ENCODE data around the gene DNMT3B.
A peak's percentile ranks its signal among the peaks of the same experiment; 100 is the strongest.
"Not testable (repeated sequence)": the region's sequence is repeated elsewhere in the genome, so short reads cannot be mapped to it uniquely, and the experiment has no call there.

DNMT3B gene

GRCh38 chr20:32763202-32764004 lies 1.2 kb downstream of the DNMT3B start:
- DNase-seq (ENCODE audit: low spot score) = no peak

GRCh38 chr20:32764005-32764960 lies 2.1 kb downstream of the DNMT3B start:
- DNase-seq (ENCODE audit: low spot score) = no peak

- DNase-seq (ENCODE audit: low spot score) = not testable (repeated sequence)
Measured at GRCh38 chr20:32765230-32765875, 3.2 kb downstream of the DNMT3B start.

- DNase-seq (ENCODE audit: low spot score) = no peak
Measured at GRCh38 chr20:32767418-32768198, 5.4 kb downstream of the DNMT3B start.

- DNase-seq (ENCODE audit: low spot score) = no peak
Measured at GRCh38 chr20:32772046-32772445, 9.9 kb downstream of the DNMT3B start.

- no peak for DNase-seq (ENCODE audit: low spot score)
Measured at GRCh38 chr20:32773223-32773622, 11.0 kb downstream of the DNMT3B start.

GRCh38 chr20:32773855-32774254 lies 11.7 kb downstream of the DNMT3B start:
- no peak for DNase-seq (ENCODE audit: low spot score)

GRCh38 chr20:32775336-32775991 lies 13.3 kb downstream of the DNMT3B start:
- no peak for DNase-seq (ENCODE audit: low spot score)

- no peak for DNase-seq (ENCODE audit: low spot score)
Measured at GRCh38 chr20:32777177-32777956, 15.2 kb downstream of the DNMT3B start.

- no peak for DNase-seq (ENCODE audit: low spot score)
Measured at GRCh38 chr20:32779500-32780211, 17.5 kb downstream of the DNMT3B start.

GRCh38 chr20:32780278-32780677 lies 18.1 kb downstream of the DNMT3B start:
- DNase-seq (ENCODE audit: low spot score) = no peak

GRCh38 chr20:32780749-32781655 lies 18.8 kb downstream of the DNMT3B start:
- DNase-seq (ENCODE audit: low spot score) = no peak

- DNase-seq (ENCODE audit: low spot score) = no peak
Measured at GRCh38 chr20:32784369-32785080, 22.3 kb downstream of the DNMT3B start.

GRCh38 chr20:32786059-32786760 lies 24.0 kb downstream of the DNMT3B start:
- DNase-seq (ENCODE audit: low spot score) = no peak

- no peak for DNase-seq (ENCODE audit: low spot score)
Measured at GRCh38 chr20:32787168-32787567, 25.0 kb downstream of the DNMT3B start.

GRCh38 chr20:32789896-32790750 lies 27.9 kb downstream of the DNMT3B start:
- DNase-seq (ENCODE audit: low spot score) = peak; percentile 90
